ENCODE measurements around the gene AIFM3. TPM values are rescaled to one million over a fixed set of nuclear protein-coding genes. Genes with fewer than 3 reads are reported as not detected.
A peak's percentile ranks its signal among the peaks of the same experiment; 100 is the strongest.

AIFM3 gene
- 1 to 10 TPM in 1 of 2 donors, under 1 TPM in 1; 0.78 to 3.0 TPM for total RNA-seq

- intact Hi-C loops (cut with DNase I), result loop anchor here (10.0 kb wide), 2 partner anchors 48 to 52 kb away; partner anchors contain the start of genes CRKL and P2RX6
- Histone ChIP-seq H3K27ac (no peak within 1 kb of the TSS), H3K27me3 (peaks cover 0 to 3% of the 10 kb centered on the region in 2 donors), H3K4me1 (peaks cover 11% of the 10 kb centered on the region), H3K4me3 (no peak within 1 kb of the TSS), H3K9me3 (no peaks in the 10 kb centered on the region), H3K36me3 (replicated peaks in 1 of 2; ENCODE audit: insufficient read depth in 1 of 2, low read depth in 2 of 2) (no peaks in the 10 kb centered on the region)
- DNase-seq, result no peak
- no peak for ATAC-seq
- 63 to 79% methylated on average over 14 to 21 of the region's 22 CpGs for WGBS, 2 donors
- no peak for TF ChIP-seq POLR2A (IDR thresholded peaks at IDR 0.05)
- TF ChIP-seq, protein P1, sequence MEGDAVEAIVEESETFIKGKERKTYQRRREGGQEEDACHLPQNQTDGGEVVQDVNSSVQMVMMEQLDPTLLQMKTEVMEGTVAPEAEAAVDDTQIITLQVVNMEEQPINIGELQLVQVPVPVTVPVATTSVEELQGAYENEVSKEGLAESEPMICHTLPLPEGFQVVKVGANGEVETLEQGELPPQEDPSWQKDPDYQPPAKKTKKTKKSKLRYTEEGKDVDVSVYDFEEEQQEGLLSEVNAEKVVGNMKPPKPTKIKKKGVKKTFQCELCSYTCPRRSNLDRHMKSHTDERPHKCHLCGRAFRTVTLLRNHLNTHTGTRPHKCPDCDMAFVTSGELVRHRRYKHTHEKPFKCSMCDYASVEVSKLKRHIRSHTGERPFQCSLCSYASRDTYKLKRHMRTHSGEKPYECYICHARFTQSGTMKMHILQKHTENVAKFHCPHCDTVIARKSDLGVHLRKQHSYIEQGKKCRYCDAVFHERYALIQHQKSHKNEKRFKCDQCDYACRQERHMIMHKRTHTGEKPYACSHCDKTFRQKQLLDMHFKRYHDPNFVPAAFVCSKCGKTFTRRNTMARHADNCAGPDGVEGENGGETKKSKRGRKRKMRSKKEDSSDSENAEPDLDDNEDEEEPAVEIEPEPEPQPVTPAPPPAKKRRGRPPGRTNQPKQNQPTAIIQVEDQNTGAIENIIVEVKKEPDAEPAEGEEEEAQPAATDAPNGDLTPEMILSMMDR (IDR thresholded peaks at IDR 0.05), result no peak
These were observed at the start of gene AIFM3 for GRCh38 chr22:20966883-20967696. Gene AIFM3 (plus strand): TSS chr22:20967255. CDS start chr22:20967945, 690 bp downstream.

DNA sequence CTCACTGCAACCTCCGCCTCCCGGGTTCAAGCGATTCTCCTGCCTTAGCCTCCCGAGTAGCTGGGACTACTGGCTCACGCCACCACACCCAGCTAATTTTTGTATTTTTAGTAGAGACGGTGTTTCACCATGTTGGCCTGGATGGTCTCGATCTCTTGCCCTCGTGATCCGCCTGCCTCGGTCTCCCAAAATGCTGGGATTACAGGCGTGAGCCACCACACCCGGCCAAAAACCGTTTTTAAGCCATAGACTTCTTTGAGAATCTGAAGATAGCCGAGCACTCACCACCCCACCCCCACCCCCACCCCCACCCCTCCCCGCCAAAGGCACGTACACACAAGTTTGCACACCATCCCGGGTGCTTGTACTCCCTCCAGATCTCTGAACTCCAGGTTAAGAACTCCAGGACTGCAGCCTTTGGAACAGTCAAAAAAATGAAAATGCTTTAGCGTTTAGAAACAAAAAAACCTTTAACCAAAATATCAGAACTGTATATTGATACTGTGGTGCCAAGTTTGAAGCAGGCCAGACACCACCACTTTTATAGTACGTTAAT, 48.3 kb upstream of the AIFM3 start:
- peaks cover 33% of the 10 kb centered on the region for H3K4me1 ChIP-seq
- intact Hi-C loops (cut with DNase I), result loop anchor here (10.0 kb wide), 1 partner anchor 46 kb away; the partner anchor contains the start of gene AIFM3
- peak in 1 of 4 donors; percentile 17 for DNase-seq
- no peaks in the 10 kb centered on the region for H3K36me3 ChIP-seq (replicated peaks in 1 of 2; ENCODE audit: insufficient read depth in 1 of 2, low read depth in 2 of 2)
- H3K27me3 ChIP-seq, result no peaks in the 10 kb centered on the region
- peak overlapping the region in 2 of 4 donors; percentile 97 to 98 for H3K27ac ChIP-seq
- peak overlapping the region; percentile 71 to 86 for H3K4me3 ChIP-seq
- ATAC-seq, result no peak
- no peaks in the 10 kb centered on the region for H3K9me3 ChIP-seq
- TF ChIP-seq, protein P1 (IDR thresholded peaks at IDR 0.05), result no peak
- TF ChIP-seq POLR2A (IDR thresholded peaks at IDR 0.05), result no peak
- 2 to 3% methylated on average over 18 to 19 of the region's 19 CpGs for WGBS, 2 donors

- ATAC-seq, result no peak
- Histone ChIP-seq H3K4me3 (peak overlapping the region in 1 of 2 donors; percentile 3), H3K9me3 (no peaks in the 10 kb centered on the region), H3K27me3 (no peaks in the 10 kb centered on the region), H3K36me3 (replicated peaks in 1 of 2; ENCODE audit: insufficient read depth in 1 of 2, low read depth in 2 of 2) (no peaks in the 10 kb centered on the region), H3K4me1 (peaks cover 39% of the 10 kb centered on the region), H3K27ac (peak overlapping the region in 1 of 4 donors; percentile 21)
- intact Hi-C loops (cut with DNase I), result loop anchor here (10.0 kb wide), 1 partner anchor 45 kb away; the partner anchor contains the start of gene AIFM3
- DNase-seq, result no peak
- no peak for TF ChIP-seq POLR2A (IDR thresholded peaks at IDR 0.05)
- TF ChIP-seq, protein P1 (IDR thresholded peaks at IDR 0.05), result no peak
- WGBS, 2 donors, result 6% methylated on average over 4 of the region's 4 CpGs
These were observed 47.3 kb upstream of the AIFM3 start for GRCh38 chr22:20919718-20920117.

GRCh38 chr22:20920881-20921203, 46.2 kb upstream of the AIFM3 start:
- intact Hi-C loops (cut with DNase I), result no loop called here
- Histone ChIP-seq H3K4me1 (peaks cover 50% of the 10 kb centered on the region), H3K4me3 (no peak overlapping the region)

More at GRCh38 chr22:20920881-20921203, 46.2 kb upstream of the AIFM3 start:
- Histone ChIP-seq H3K27me3 (no peaks in the 10 kb centered on the region), H3K27ac (no peak overlapping the region), H3K36me3 (replicated peaks in 1 of 2; ENCODE audit: insufficient read depth in 1 of 2, low read depth in 2 of 2) (no peaks in the 10 kb centered on the region), H3K9me3 (no peaks in the 10 kb centered on the region)
- no peak for DNase-seq
- no peak for ATAC-seq
- TF ChIP-seq, protein P1 (IDR thresholded peaks at IDR 0.05), result no peak
- no peak for TF ChIP-seq POLR2A (IDR thresholded peaks at IDR 0.05)
- WGBS, 2 donors, result 34 to 41% methylated on average over 3 of the region's 3 CpGs
